Loucy (cell line): ENCODE data around the gene GCSAML.
A peak's percentile ranks its signal among the peaks of the same experiment; 100 is the strongest.

Source experiments
- H2AFZ ChIP-seq: fragments of 200-600 bp; sonication (generic); 2 replicates; pipeline ENCODE4 v1.6.0; 2016; ENCODE audit warnings: antibody characterized with exemption, mild to moderate bottlenecking, low read length, moderate library complexity
- H3F3A ChIP-seq: fragments of 200-600 bp; 2 replicates; pipeline ENCODE4 v1.6.0; 2016; ENCODE audit warnings: antibody characterized with exemption, low read depth, mild to moderate bottlenecking
- H3K27me3 ChIP-seq: fragments of 200-600 bp; sonication (generic); 2 replicates; pipeline ENCODE4 v1.6.1; 2014; ENCODE audit warnings: low read length, mild to moderate bottlenecking; ENCODE audit not compliant: insufficient read depth, poor library complexity, severe bottlenecking
- H3K36me3 ChIP-seq: fragments of 200-600 bp; sonication (generic); 2 replicates; pipeline ENCODE4 v1.6.1; 2016; ENCODE audit warnings: low read length; ENCODE audit not compliant: insufficient read depth
- H3K4me1 ChIP-seq: fragments of 200-600 bp; sonication (generic); 2 replicates; pipeline ENCODE4 v1.5.1; 2014; ENCODE audit warnings: low read length, mild to moderate bottlenecking; ENCODE audit not compliant: insufficient read depth, poor library complexity, severe bottlenecking
- H3K4me2 ChIP-seq: fragments of 200-600 bp; sonication (generic); 2 replicates; pipeline ENCODE4 v1.6.0; 2014; ENCODE audit warnings: antibody characterized with exemption, low read length, low read depth, mild to moderate bottlenecking; ENCODE audit not compliant: poor library complexity, severe bottlenecking
- H3K4me3 ChIP-seq: fragments of 200-600 bp; sonication (generic); 2 replicates; pipeline ENCODE4 v1.5.1; 2014; ENCODE audit warnings: low read length, mild to moderate bottlenecking, mixed read lengths; ENCODE audit not compliant: poor library complexity, severe bottlenecking
- H3K79me2 ChIP-seq: fragments of 200-600 bp; sonication (generic); 2 replicates; pipeline ENCODE4 v1.6.1; 2014; ENCODE audit warnings: low read length; ENCODE audit not compliant: insufficient read depth
- H3K9ac ChIP-seq: fragments of 200-600 bp; sonication (generic); 2 replicates; pipeline ENCODE4 v1.6.0; 2014; ENCODE audit warnings: mild to moderate bottlenecking, low read depth, low read length, moderate library complexity; ENCODE audit not compliant: poor library complexity, severe bottlenecking
- H3K9me2 ChIP-seq: fragments of 200-600 bp; sonication (generic); replicated peaks from 2 replicates; pipeline ENCODE4 v1.6.1; 2016; ENCODE audit warnings: low read depth, low read length, mixed read lengths
- H3K9me3 ChIP-seq: fragments of 200-600 bp; sonication (generic); 2 replicates; pipeline ENCODE4 v1.6.1; 2014; ENCODE audit warnings: mild to moderate bottlenecking, antibody characterized with exemption, low read length, low read depth; ENCODE audit not compliant: insufficient read depth
- H4K20me1 ChIP-seq: fragments of 200-600 bp; sonication (generic); 2 replicates; pipeline ENCODE4 v1.6.0; 2014; ENCODE audit warnings: antibody characterized with exemption, low read length, mild to moderate bottlenecking; ENCODE audit not compliant: insufficient read depth, poor library complexity, severe bottlenecking
- EZH2phosphoT487 ChIP-seq: fragments of 200-600 bp; IDR thresholded peaks from 2 replicates; pipeline ENCODE4 v1.6.1; 2018; ENCODE audit warnings: antibody characterized with exemption, mild to moderate bottlenecking, moderate library complexity, borderline replicate concordance
- TF ChIP-seq, protein P1 (sequence below): fragments of 200-600 bp; sonication (generic); conservative IDR thresholded peaks from 2 replicates; pipeline ENCODE4 v1.5.1; 2014; ENCODE audit warnings: mild to moderate bottlenecking, antibody characterized with exemption, low read length

Gene GCSAML

GRCh38 chr1:247557926-247558674 is 9.2 kb downstream of the GCSAML start:
- Histone ChIP-seq H4K20me1 (peaks cover 85% of the 10 kb centered on the region), H3K27me3 (no peaks in the 10 kb centered on the region), H3K4me1 (peaks cover 81% of the 10 kb centered on the region), H3K9ac (peak overlapping the region; percentile 43), H3K4me2 (peak overlapping the region; percentile 92), H3K9me3 (no peaks in the 10 kb centered on the region), H2AFZ (no peak overlapping the region), H3K9me2 (no peaks in the 10 kb centered on the region), H3K36me3 (peaks cover 35% of the 10 kb centered on the region), H3K4me3 (peak overlapping the region; percentile 73), H3K79me2 (peaks cover 99% of the 10 kb centered on the region), H3F3A (peaks cover 4% of the 10 kb centered on the region; the same call in 1 of the 2 replicates)
- no peak for TF ChIP-seq EZH2phosphoT487
- TF ChIP-seq, protein P1, sequence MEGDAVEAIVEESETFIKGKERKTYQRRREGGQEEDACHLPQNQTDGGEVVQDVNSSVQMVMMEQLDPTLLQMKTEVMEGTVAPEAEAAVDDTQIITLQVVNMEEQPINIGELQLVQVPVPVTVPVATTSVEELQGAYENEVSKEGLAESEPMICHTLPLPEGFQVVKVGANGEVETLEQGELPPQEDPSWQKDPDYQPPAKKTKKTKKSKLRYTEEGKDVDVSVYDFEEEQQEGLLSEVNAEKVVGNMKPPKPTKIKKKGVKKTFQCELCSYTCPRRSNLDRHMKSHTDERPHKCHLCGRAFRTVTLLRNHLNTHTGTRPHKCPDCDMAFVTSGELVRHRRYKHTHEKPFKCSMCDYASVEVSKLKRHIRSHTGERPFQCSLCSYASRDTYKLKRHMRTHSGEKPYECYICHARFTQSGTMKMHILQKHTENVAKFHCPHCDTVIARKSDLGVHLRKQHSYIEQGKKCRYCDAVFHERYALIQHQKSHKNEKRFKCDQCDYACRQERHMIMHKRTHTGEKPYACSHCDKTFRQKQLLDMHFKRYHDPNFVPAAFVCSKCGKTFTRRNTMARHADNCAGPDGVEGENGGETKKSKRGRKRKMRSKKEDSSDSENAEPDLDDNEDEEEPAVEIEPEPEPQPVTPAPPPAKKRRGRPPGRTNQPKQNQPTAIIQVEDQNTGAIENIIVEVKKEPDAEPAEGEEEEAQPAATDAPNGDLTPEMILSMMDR, result no peak

GRCh38 chr1:247561711-247562110 is 12.8 kb downstream of the GCSAML start:
- peaks cover 85% of the 10 kb centered on the region for H3K79me2 ChIP-seq
- peaks cover 2% of the 10 kb centered on the region; the same call in 1 of the 2 replicates for H3F3A ChIP-seq
- peak overlapping the region; percentile 21 for H3K4me2 ChIP-seq
- no peaks in the 10 kb centered on the region for H3K9me3 ChIP-seq
- peaks cover 58% of the 10 kb centered on the region for H3K4me1 ChIP-seq
- H4K20me1 ChIP-seq, result peaks cover 49% of the 10 kb centered on the region
- no peaks in the 10 kb centered on the region for H3K27me3 ChIP-seq
- no peak overlapping the region for H3K9ac ChIP-seq
- no peaks in the 10 kb centered on the region for H3K9me2 ChIP-seq
- TF ChIP-seq, protein P1, result no peak; the same call in 1 of the 2 replicates
- TF ChIP-seq EZH2phosphoT487, result no peak
- H2AFZ ChIP-seq, result no peak overlapping the region
- peaks cover 60% of the 10 kb centered on the region for H3K36me3 ChIP-seq
- H3K4me3 ChIP-seq, result no peak overlapping the region

GRCh38 chr1:247562198-247562597 is 13.3 kb downstream of the GCSAML start:
- Histone ChIP-seq H3K4me1 (peaks cover 53% of the 10 kb centered on the region), H3K9me3 (no peaks in the 10 kb centered on the region), H3K4me3 (no peak overlapping the region), H3K79me2 (peaks cover 82% of the 10 kb centered on the region), H3K9me2 (no peaks in the 10 kb centered on the region), H3K36me3 (peaks cover 58% of the 10 kb centered on the region), H3K27me3 (no peaks in the 10 kb centered on the region), H2AFZ (no peak overlapping the region), H3K4me2 (peak overlapping the region; percentile 21), H3F3A (no peaks in the 10 kb centered on the region), H4K20me1 (peaks cover 46% of the 10 kb centered on the region), H3K9ac (no peak overlapping the region)
- TF ChIP-seq, protein P1, result no peak
- TF ChIP-seq EZH2phosphoT487, result no peak
